Kidney (tissue), 14 donors: Measurements from ENCODE around the gene SWT1. TPM values are rescaled to one million over a fixed set of nuclear protein-coding genes. Genes with fewer than 3 reads are reported as not detected.

Source experiments
- DNase-seq, 5 donors: peaks; one replicate each; pipeline ENCODE4 v3.0.0-alpha.2; 2013 to 2020
- FAIRE-seq: peaks from 2 replicates; lab custom pipeline; 2012; peaks lifted over from hg19 to GRCh38; lab: Jason Lieb, UNC
- H3K27ac ChIP-seq, 2 donors: one replicate each; pipeline ENCODE4 v1.7.0; 2013; ENCODE audit warnings: low read depth in 2 of 2, low read length in 2 of 2, inconsistent platforms in 1 of 2
- H3K27me3 ChIP-seq: one replicate; pipeline ENCODE4 v1.7.1; 2013; ENCODE audit warnings: low read length, inconsistent platforms; ENCODE audit not compliant: control insufficient read depth, insufficient read depth
- H3K36me3 ChIP-seq, 3 donors: one replicate each; pipeline versions ENCODE4 v1.7.0 to v1.7.1; 2013; ENCODE audit warnings: low read length in 3 of 3, control low read depth in 1 of 3, inconsistent platforms in 1 of 3; ENCODE audit not compliant: insufficient read depth in 3 of 3, control insufficient read depth in 2 of 3
- H3K4me1 ChIP-seq, 3 donors: one replicate each; pipeline versions ENCODE4 v1.7.0 to v1.7.1; 2013; ENCODE audit warnings: low read length in 3 of 3, inconsistent platforms in 1 of 3, low read depth in 1 of 3; ENCODE audit not compliant: control insufficient read depth in 2 of 3, insufficient read depth in 2 of 3
- H3K4me3 ChIP-seq, 3 donors: one replicate each; pipeline versions ENCODE4 v1.7.0 to v1.8.1; 2013; ENCODE audit warnings: low read length in 3 of 3, control low read depth in 1 of 3, inconsistent platforms in 1 of 3
- H3K9ac ChIP-seq, 3 donors: one replicate each; pipeline versions ENCODE4 v1.7.0 to v1.7.1; 2013; ENCODE audit warnings: low read length in 3 of 3, control low read depth in 1 of 3, inconsistent platforms in 1 of 3
- H3K9me3 ChIP-seq, 3 donors: one replicate each; pipeline versions ENCODE4 v1.7.0 to v1.7.1; 2013; ENCODE audit warnings: low read length in 3 of 3, control low read depth in 1 of 3, inconsistent platforms in 1 of 3; ENCODE audit not compliant: control insufficient read depth in 2 of 3, insufficient read depth in 1 of 3
- CTCF ChIP-seq: IDR thresholded peaks from 3 replicates; pipeline ENCODE4 v1.5.1; 2012; ENCODE audit warnings: mild to moderate bottlenecking, moderate library complexity, borderline replicate concordance; ENCODE audit not compliant: insufficient read depth; ENCODE audit errors: extremely low read depth
- intact Hi-C: fragments of 100-400 bp; cut with DNase I; formaldehyde crosslinking; loops from one replicate; pipeline ENCODE4 v1.11.1; 2022
- polyA plus RNA-seq: library from polyadenylated mRNA; stranded (reverse); fragments of 350-450 nt; fragmentation: Illumina TruSeq; extraction: RNeasy Lipid Tissue Mini Kit (QIAGEN cat#74804); gene quantifications from one replicate; pipeline ENCODE4 v1.2.3, GENCODE V29; 2014; ENCODE audit warnings: low read depth, low replicate concordance; ENCODE audit not compliant: insufficient read depth
- total RNA-seq: library from RNA; stranded (reverse); fragmentation: NEBNext Ultra II Directional; extraction: Animal tissue kit (Norgen Biotek cat#: 25700); gene quantifications from one replicate; pipeline ENCODE4 v1.2.1, GENCODE V29; 2021
- donor health status: control.
- donor health status: control.
- donor health status: control.
- donor health status: control.
- donor health status: control.
- donor health status: DM: yes; HTN: yes; CAD: no.
- donor health status: Normal renal cell carcinoma (clear cell type).

SWT1 gene
- total and polyA plus RNA-seq, 2 donors from 2014 or later = 2.9 to 6.5 TPM

- Histone ChIP-seq H3K27ac (no peak overlapping the region), H3K4me1 (peaks cover 0 to 4% (median 0%) of the 10 kb centered on the region in 3 donors), H3K9me3 (no peaks in the 10 kb centered on the region), H3K27me3 (no peaks in the 10 kb centered on the region), H3K9ac (no peak overlapping the region), H3K36me3 (no peaks in the 10 kb centered on the region), H3K4me3 (no peak overlapping the region)
- intact Hi-C loops = no loop called here
- DNase-seq (no peak), FAIRE-seq (no peak)
- TF ChIP-seq CTCF = no peak
These were observed 184.3 kb downstream of the SWT1 start for GRCh38 chr1:185341196-185341781.

Other genes with a start within 250 kb of the SWT1 start
- gene NIBAN1, start 182.7 kb upstream of the SWT1 start, total RNA-seq = 25.4 TPM
- 2.6 TPM for gene NIBAN1, start 182.7 kb upstream of the SWT1 start, polyA plus RNA-seq
- gene RNF2, start 111.6 kb upstream of the SWT1 start, total RNA-seq = 26.0 TPM
- gene RNF2, start 111.6 kb upstream of the SWT1 start, polyA plus RNA-seq = 6.7 TPM
- 17.9 TPM for gene TRMT1L, start 214 bp upstream of the SWT1 start, total RNA-seq
- gene TRMT1L, start 214 bp upstream of the SWT1 start, polyA plus RNA-seq = 11.6 TPM
- 198 TPM for gene IVNS1ABP, start 160.1 kb downstream of the SWT1 start, total RNA-seq
- gene IVNS1ABP, start 160.1 kb downstream of the SWT1 start, polyA plus RNA-seq = 115 TPM